ENCODE results near the gene EPM2AIP1.
"Not testable (repeated sequence)": the region's sequence is repeated elsewhere in the genome, so short reads cannot be mapped to it uniquely, and the experiment has no call there.

EPM2AIP1 gene

GRCh38 chr3:36991923-36992805 is 767 bp downstream of the EPM2AIP1 start:
- DNase-seq, result peak in 1 of 2 donors; percentile 5

- DNase-seq, result peak in 1 of 2 donors; percentile 36
These were observed 1.8 kb downstream of the EPM2AIP1 start for GRCh38 chr3:36991147-36991546.

GRCh38 chr3:36989568-36989967 is 3.4 kb downstream of the EPM2AIP1 start:
- DNase-seq, result no peak

DNA sequence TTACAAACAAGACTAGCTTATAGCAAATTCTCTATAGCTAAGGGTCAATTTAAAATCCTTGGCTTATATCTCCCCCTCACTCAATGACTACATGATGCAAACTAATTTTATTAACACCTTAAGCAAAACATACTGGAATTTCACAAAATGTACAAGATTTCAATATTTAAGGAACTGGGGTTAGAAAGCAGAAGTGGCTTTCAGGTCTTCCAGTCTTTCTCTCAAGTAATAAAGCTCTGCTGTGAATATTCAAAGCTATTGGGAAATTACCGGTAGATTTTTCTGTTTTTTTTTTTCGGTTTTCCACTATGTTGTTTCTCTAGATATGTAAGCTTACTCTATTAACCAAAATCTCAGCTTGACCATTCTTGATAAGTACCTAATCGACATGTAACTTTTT is 3.9 kb downstream of the EPM2AIP1 start:
- no peak for DNase-seq

DNA sequence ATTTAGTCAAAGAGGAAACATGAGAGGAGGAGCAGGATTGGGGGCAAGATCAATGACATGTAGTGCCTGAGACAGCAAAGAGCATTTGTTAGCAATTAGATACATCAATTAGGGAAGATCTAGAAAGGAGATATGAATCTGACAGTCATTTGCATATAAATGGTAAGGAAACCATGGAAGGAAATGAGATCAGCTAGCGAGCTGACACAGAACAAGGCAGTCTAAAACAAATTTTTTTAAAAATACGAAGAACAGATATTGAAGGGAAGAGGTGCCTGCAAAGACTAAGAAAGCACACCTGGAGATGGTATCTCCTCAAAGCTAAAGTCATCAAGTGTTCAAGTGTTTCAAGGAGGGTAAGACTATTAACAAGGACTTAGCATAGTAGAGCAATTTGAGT is 4.6 kb downstream of the EPM2AIP1 start:
- DNase-seq, result peak in 1 of 2 donors; percentile 57

DNA sequence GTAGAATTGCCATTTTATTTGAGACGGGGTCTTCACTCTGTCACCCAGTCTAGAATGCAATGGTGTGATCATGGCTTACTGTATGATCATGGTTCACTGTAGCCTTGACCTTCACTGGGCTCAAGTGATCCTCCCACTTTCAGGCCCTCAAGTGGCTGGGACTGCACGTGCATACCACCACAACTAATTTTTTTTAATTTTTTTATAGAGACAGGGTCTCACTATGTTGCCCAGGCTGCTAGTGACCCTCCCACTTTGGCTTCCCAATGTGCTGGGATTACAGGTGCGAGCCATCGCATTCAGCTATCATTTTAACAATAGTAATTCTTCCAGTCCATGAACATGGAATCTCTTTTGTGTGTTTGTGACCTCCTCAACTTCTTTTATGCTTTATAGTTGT is 11.9 kb downstream of the EPM2AIP1 start:
- no peak for DNase-seq

DNA sequence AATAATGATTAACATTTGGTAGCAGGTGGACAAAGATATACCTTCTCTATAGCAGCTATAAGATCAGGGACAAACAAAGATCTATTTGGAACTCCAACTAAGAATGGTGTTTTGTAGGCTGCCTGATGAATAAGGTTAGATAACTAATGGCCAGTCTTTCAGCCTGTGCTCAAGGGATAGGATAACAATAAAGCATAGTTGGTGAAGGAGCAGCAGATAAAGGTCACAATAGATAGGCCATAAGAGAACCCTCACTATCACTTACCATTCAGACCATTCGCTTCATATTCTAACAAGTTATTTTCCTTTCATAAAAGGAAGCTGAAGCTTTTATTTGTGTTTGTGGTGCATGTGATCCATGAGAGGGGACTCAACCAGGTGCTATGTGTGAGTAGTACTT is 19.8 kb downstream of the EPM2AIP1 start:
- DNase-seq, result no peak

DNA sequence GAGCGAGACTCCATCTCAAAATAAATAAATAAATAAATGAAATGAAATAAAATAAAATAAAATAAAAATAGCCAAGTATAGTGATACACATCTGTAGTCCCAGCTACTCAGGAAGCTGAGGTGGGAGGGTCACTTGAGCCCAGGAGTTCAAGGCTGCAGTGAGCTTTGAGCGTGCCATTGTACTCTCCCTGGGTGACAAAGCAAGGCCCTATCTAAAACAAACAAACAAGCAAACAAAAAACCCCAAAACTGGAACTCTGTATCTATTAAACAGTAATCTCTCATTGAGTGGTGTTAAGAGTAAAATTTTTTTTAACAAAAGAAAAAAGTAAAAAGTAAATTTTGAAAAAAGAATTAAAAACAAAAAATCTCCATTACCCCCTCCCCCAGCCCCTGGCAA is 20.8 kb downstream of the EPM2AIP1 start:
- no peak for DNase-seq

GRCh38 chr3:36969540-36970432 is 23.1 kb downstream of the EPM2AIP1 start:
- peak; percentile 68 to 75 for DNase-seq

DNA sequence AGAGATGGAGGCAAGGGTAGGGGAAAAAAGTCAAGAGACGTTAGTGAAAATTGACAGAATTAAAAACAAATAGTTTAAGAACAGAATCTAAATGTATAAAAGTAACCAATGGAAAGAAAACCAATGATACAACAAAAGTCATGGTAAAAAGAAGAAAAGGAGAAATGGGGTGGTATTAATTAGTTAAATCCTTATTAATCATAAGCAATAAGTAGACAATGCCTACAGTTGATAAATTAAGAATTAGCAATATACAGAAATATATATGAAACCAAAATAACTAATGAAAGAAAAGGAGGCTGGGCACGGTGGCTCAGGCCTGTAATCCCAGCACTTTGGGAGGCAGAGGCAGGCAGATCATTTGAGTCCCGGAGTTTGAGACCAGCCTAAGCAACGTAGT is 23.8 kb downstream of the EPM2AIP1 start:
- DNase-seq, result no peak

GRCh38 chr3:36965440-36965839 is 27.5 kb downstream of the EPM2AIP1 start:
- no peak for DNase-seq

- no peak for DNase-seq
These were observed 28.1 kb downstream of the EPM2AIP1 start for GRCh38 chr3:36964817-36965216.

- DNase-seq, result no peak
These were observed 28.6 kb downstream of the EPM2AIP1 start for GRCh38 chr3:36964331-36964730.

GRCh38 chr3:36963008-36963407 is 29.9 kb downstream of the EPM2AIP1 start:
- DNase-seq, result not testable (repeated sequence)

DNA sequence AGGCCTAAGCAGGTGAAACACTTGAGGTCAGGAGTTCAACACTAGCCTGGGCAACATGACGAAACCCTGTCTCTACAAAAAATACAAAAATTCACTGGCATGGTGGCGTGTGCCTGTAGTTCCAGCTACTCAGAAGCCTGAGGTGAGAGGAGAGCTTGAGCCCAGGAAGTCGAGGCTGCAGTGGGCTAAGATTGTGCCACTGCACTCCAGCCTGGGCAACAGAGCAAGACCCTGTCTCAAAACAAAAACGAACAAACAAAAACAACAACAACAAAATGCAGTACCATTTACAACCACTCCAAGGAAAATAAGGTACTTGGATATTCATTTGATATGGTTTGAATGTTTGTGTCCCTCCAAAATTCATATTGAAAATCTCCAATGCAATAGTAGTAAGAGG is 32.4 kb downstream of the EPM2AIP1 start:
- no peak for DNase-seq

DNA sequence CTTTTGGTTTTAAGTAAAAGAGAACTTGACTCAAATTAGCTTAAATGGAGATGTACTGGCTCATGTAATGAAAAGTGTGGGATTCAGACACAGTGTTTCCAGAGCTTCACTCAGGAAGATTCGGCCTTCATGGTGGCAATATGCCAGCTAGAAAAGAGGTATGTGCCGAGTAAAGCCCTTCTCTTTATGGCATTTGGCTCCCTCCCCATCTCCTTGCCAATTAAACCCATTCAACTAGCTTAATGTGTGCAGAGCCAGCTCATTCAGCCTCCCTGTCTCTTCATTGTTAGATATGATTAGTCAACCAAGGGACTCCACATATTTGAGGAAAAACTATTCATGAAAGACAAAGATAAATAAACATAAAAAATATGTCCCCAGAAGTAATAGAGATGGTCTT is 33.1 kb downstream of the EPM2AIP1 start:
- no peak for DNase-seq

DNA sequence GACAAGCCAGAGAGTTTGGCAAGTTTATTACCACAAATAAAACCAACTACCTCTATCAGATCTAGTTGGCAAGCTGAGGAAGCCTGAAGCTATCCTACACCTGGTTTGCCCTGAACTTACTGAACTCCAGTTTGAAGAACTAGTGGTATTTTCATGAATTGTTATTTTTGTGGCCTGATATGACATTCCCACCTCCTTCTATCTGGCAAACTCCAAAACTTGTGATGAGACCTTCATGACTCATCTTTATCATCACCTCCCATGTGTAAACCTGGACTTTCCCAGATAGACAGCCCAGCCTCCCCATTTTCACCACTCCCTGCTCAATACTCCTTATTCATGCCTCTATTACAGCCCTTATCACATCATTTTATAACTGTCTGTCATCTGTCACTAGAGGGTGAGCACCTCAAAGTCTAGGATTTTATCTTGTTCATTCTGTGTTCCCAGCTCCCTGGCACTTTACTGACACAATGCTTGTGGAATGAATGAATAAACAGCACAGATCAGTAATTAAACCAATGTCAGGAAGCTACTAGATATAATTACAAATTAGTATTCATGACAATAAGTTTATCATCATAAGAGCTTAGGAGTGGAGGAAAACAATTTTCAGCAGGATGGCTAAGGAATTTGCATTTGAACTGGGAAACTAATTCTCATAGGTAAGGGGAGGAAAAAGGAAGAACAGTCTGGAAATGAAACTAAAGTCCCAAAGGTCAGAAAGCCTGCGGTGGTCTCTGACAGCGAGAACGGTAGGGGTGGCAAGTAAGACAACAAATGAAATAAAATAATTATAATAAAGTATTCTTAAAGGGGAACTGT is 34.9 kb downstream of the EPM2AIP1 start:
- DNase-seq, result peak in 1 of 2 donors; percentile 19

DNA sequence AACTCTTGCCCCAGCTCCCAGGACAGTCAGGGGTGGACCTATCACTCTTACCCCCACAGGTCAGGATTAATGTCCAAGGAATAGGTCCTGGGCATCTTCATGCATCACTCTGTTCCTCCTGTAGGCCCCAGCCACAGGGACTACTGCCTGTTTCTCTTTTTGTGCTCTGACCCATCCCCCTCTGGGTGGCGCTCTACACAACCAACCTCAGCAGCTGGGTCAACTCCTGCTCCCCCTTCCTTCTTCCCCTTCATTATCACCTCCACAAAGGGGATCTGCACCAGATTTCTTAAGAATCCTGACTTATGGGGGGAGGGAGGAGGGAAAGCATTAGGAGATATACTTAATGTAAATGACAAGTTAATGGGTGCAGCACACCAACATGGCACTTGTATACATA is 35.9 kb downstream of the EPM2AIP1 start:
- DNase-seq, result no peak

- no peak for DNase-seq
These were observed 36.8 kb downstream of the EPM2AIP1 start for GRCh38 chr3:36956155-36956554.

- DNase-seq, result no peak
These were observed 38.3 kb downstream of the EPM2AIP1 start for GRCh38 chr3:36954452-36955134.

DNA sequence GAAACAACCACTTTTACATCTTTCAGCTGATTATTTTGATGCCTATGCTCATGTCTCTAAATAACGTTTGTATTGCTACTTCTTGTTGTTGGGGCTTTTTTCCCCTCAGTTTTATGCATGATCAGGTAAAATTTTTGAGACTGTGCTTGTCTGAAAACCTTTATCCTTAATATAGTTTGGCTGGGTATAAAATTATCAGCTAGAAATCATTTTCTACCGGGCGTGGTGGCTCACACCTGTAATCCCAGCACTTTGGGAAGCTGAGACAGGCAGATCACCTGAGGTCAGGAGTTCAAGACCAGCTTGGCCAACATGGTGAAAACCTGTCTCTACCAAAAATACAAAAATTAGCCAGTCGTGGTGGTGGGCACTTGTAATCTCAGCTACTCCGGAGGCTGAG is 45.1 kb downstream of the EPM2AIP1 start:
- not testable (repeated sequence) for DNase-seq

- DNase-seq, result no peak
These were observed 47.5 kb downstream of the EPM2AIP1 start for GRCh38 chr3:36945333-36945980.
